Measurements from ENCODE around the gene LIX1L. TPM values are rescaled to one million over a fixed set of nuclear protein-coding genes. Genes with fewer than 3 reads are reported as not detected.
"Not testable (repeated sequence)": the region's sequence is repeated elsewhere in the genome, so short reads cannot be mapped to it uniquely, and the experiment has no call there.

LIX1L gene
- total RNA-seq, 1 experiment from 2014 or later: 35.6 TPM

- H3K4me1 ChIP-seq: peaks cover 5% of the 10 kb centered on the region; the same call in 1 of the 2 replicates
- peaks cover 10% of the 10 kb centered on the region for H3K36me3 ChIP-seq
- DNase-seq: no peak
- H3K4me3 ChIP-seq: no peak overlapping the region
- no peaks in the 10 kb centered on the region for H3K27me3 ChIP-seq
- no peak overlapping the region for H3K27ac ChIP-seq
- no peaks in the 10 kb centered on the region for H3K9me3 ChIP-seq (replicated peaks)
Measured at GRCh38 chr1:145947551-145947950, 10.3 kb downstream of the LIX1L start.

DNA sequence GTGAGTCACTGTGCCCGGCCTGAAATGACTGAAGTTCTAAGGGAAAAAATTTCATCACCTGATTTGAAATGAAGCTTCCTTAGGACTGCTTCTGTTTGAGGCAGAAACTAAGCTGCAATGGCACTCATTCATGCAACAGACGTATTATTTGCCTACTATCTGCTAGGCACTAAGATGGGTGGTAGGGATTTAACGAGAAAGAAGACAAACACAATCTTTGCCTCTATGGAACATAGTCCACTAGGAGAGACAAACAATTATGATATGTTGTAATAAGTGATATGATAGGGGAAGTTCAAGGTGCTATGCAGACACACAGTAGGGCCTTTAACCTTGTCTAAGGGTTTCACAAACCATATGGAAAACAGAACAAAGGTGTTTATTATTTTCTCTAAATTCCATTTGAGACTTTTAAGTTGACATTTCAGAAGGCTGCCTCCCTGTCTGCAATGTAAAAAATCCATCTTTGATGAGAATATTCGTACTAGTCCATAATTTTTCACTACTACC lies 11.3 kb downstream of the LIX1L start:
- no peak for DNase-seq
- H3K4me3 ChIP-seq: no peak overlapping the region
- H3K4me1 ChIP-seq: peaks cover 5% of the 10 kb centered on the region; the same call in 1 of the 2 replicates
- no peaks in the 10 kb centered on the region for H3K27me3 ChIP-seq
- H3K36me3 ChIP-seq: peaks cover 16% of the 10 kb centered on the region
- H3K9me3 ChIP-seq (replicated peaks): no peaks in the 10 kb centered on the region
- no peak overlapping the region for H3K27ac ChIP-seq

DNA sequence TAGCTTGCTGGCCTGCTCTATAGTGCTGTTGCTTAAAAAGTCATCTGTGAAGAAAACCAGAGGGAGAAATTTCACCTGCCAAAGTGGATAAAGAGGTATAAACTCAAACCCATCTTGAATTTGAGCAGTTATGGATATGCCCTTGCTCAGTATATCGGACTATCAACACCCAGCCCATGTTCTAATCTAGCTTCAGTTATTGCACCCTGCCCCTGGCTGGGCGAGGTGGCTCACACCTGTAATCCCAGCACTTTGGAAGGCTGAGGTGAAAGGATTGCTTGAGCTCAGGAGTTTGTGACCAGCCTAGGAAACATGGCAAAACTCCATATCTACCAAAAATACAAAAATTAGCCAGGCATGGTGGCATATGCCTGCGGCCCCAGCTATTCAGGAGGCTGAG lies 13.3 kb downstream of the LIX1L start:
- H3K4me3 ChIP-seq: no peak overlapping the region
- H3K27me3 ChIP-seq: no peaks in the 10 kb centered on the region
- H3K9me3 ChIP-seq (replicated peaks): no peaks in the 10 kb centered on the region
- no peaks in the 10 kb centered on the region for H3K4me1 ChIP-seq
- no peak for DNase-seq
- no peak overlapping the region for H3K27ac ChIP-seq
- H3K36me3 ChIP-seq: peaks cover 18% of the 10 kb centered on the region

DNA sequence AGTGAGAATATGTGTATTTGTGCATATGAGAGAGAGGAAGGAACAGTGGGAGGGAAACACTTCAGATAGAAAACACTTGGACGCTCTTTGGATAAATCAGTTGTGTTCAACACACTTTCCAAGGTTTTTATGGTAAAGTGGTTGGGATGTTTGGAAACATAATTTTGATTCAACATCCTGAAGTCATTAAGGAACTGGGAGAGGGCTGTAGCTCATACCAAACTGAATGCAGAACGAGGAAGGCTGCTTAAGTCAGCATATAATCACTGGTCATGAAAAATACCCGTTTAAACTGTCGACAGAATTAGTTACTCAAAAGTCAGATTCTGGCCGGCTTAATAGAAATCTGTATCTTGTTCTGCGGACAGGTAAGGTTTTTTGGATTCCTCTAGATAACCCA lies 14.9 kb downstream of the LIX1L start:
- no peak for DNase-seq
- peaks cover 18% of the 10 kb centered on the region for H3K36me3 ChIP-seq

DNA sequence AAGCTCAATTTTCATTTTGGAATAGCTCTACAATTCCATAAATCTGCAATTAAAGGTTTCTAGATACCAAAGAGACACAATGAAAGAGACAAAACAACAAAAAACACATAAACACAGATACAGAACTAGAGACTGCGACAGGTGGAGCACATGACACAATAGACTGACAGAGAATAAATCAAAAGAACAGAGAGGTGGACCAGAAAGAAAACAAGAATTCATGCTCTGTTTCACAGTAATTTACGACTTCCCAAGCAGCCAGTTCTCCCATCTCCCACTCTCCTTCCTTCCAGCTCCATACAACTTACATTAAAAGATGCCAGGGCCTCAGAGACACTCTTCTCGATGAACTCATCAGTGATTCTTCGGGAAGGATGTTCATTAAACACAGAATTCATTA lies 15.4 kb downstream of the LIX1L start:
- Histone ChIP-seq H3K27ac (no peak overlapping the region), H3K27me3 (no peaks in the 10 kb centered on the region), H3K36me3 (peaks cover 15% of the 10 kb centered on the region), H3K4me3 (no peak overlapping the region), H3K9me3 (replicated peaks) (no peaks in the 10 kb centered on the region), H3K4me1 (no peaks in the 10 kb centered on the region)
- no peak for DNase-seq

More for the DNA sequence above, 14.9 kb downstream of the LIX1L start:
- H3K27me3 ChIP-seq: no peaks in the 10 kb centered on the region
- no peaks in the 10 kb centered on the region for H3K9me3 ChIP-seq (replicated peaks)
- no peaks in the 10 kb centered on the region for H3K4me1 ChIP-seq
- H3K27ac ChIP-seq: no peak overlapping the region
- H3K4me3 ChIP-seq: no peak overlapping the region

GRCh38 chr1:145937436-145937835 lies 20.4 kb downstream of the LIX1L start:
- no peak for DNase-seq
- H3K27me3 ChIP-seq: no peaks in the 10 kb centered on the region
- H3K4me3 ChIP-seq: no peak overlapping the region
- H3K27ac ChIP-seq: no peak overlapping the region
- peaks cover 8% of the 10 kb centered on the region for H3K36me3 ChIP-seq
- H3K9me3 ChIP-seq (replicated peaks): no peaks in the 10 kb centered on the region
- 0 out of 2 replicates have a peak, but pooled peaks cover 2% of the 10 kb centered on the region for H3K4me1 ChIP-seq

- Histone ChIP-seq H3K27ac (no peak overlapping the region), H3K4me1 (0 out of 2 replicates have a peak, but pooled peaks cover 2% of the 10 kb centered on the region), H3K9me3 (replicated peaks) (no peaks in the 10 kb centered on the region), H3K27me3 (no peaks in the 10 kb centered on the region), H3K4me3 (no peak overlapping the region), H3K36me3 (peaks cover 3% of the 10 kb centered on the region)
- DNase-seq: no peak
Measured at GRCh38 chr1:145936247-145936646, 21.6 kb downstream of the LIX1L start.

- Histone ChIP-seq H3K27ac (no peak overlapping the region), H3K4me3 (no peak overlapping the region), H3K9me3 (replicated peaks) (no peaks in the 10 kb centered on the region), H3K27me3 (no peaks in the 10 kb centered on the region), H3K36me3 (peaks cover under 1% of the 10 kb centered on the region), H3K4me1 (0 out of 2 replicates have a peak, but pooled peaks cover 2% of the 10 kb centered on the region)
- DNase-seq: no peak
Measured at GRCh38 chr1:145935708-145936107, 22.1 kb downstream of the LIX1L start.

GRCh38 chr1:145932522-145933009 lies 25.3 kb downstream of the LIX1L start:
- DNase-seq; H3K9me3 ChIP-seq (replicated peaks): not testable (repeated sequence)

DNA sequence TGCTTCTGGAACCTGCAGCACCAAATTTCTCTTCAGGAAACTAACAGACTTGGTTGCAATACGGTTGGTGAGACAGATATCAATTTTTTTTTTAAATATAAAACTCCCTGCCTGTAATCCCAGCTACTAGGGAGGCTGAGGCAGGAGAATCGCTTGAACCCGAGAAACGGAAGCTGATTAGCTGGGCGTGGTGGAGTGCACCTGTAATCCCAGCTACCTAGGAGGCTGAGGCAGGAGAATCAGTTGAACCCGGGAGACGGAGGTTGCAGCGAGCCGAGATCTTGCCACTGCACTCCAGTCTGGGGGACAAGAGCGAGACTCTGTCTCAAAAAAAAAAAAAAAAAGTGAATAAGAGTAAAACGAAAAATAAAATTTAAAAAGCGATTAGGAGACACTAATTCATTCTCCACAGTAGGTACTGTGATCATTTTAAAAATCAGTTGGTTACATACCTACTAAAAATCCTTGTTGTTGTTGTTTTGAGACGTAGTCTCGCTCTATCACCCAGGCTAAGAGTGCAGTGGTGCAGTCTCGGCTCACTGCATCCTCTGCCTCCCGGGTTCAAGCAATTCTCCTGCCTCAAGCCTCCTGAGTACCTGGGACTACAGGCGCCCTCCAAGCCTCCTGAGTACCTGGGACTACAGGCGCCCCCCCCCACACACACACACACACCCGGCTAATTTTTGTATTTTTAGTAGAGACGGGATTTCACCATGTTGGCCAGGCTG lies 29.7 kb downstream of the LIX1L start:
- Histone ChIP-seq H3K27ac (peak overlapping the region; percentile 86), H3K9me3 (replicated peaks) (no peaks in the 10 kb centered on the region)

More at GRCh38 chr1:145932522-145933009, 25.3 kb downstream of the LIX1L start:
- not testable (repeated sequence) for H3K27me3 ChIP-seq, H3K4me1 ChIP-seq, H3K4me3 ChIP-seq, H3K27ac ChIP-seq, H3K36me3 ChIP-seq

DNA sequence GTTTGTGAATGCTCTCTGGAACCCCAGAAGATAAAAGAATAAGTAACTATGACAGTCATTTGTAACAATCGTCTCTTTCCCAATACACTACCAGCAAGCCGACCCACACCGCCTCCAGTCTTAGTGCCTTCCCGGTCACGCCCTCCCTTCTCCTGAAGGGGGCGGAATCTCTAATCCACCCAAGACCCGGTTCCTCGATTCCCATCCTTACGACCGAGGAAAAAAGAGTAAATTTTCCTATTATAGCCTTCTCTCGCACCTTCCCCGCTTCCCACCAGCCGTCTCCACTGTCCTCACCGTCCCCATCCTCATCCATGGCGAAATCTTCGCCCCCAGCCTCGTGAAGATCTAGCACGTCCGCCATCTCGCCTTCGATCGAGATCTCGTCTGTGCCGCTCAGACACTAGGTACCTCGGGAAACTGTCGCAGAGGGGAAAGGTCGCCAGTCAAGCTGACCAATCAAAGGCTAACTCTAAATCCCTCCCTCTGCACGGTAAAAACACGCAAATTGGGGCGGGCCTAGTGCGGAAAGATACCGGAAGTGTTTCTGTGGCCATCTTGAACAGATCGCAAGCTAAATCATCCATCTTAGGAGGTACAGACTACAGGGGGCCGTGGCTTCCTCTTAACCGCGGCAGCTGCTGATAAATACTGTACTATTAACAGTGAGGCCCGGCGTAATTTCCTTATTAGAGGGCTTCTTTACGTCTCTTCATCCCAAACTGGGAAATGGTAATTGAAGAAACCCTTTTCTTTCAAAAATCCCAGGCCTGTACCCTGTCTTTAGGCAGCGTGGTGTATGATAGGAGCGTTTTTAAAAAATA lies 30.5 kb downstream of the LIX1L start, which contains the start of gene RBM8A:
RBM8A (minus strand) TSS at position 422 of the 824 bp plus-strand sequence; CDS start at position 364, 58 bp downstream.
- peaks cover 12% of the 10 kb centered on the region for H3K36me3 ChIP-seq
- DNase-seq: peak; percentile 96 to 98

More for the DNA sequence above, 29.7 kb downstream of the LIX1L start:
- peaks cover 12% of the 10 kb centered on the region for H3K36me3 ChIP-seq
- peaks cover 8% of the 10 kb centered on the region for H3K4me1 ChIP-seq
- H3K4me3 ChIP-seq: peak overlapping the region; percentile 78
- H3K27me3 ChIP-seq: no peaks in the 10 kb centered on the region
- DNase-seq: no peak

GRCh38 chr1:145926686-145927062 lies 31.1 kb downstream of the LIX1L start:
- peak; percentile 27 to 39 for DNase-seq
- H3K4me1 ChIP-seq: peaks cover 6% of the 10 kb centered on the region

More for the DNA sequence above, 30.5 kb downstream of the LIX1L start, which contains the start of gene RBM8A:
- Histone ChIP-seq H3K4me3 (peak within 1 kb of the TSS; percentile 78), H3K4me1 (peaks cover 6% of the 10 kb centered on the region), H3K27ac (peak within 1 kb of the TSS; percentile 86), H3K27me3 (no peaks in the 10 kb centered on the region), H3K9me3 (replicated peaks) (no peaks in the 10 kb centered on the region)

GRCh38 chr1:145922266-145922665 lies 35.6 kb downstream of the LIX1L start:
- no peak overlapping the region for H3K4me3 ChIP-seq
- no peak overlapping the region for H3K27ac ChIP-seq
- no peak for DNase-seq
- H3K36me3 ChIP-seq: peaks cover 15% of the 10 kb centered on the region
- no peaks in the 10 kb centered on the region for H3K27me3 ChIP-seq
- H3K4me1 ChIP-seq: peaks cover 12% of the 10 kb centered on the region
- no peaks in the 10 kb centered on the region for H3K9me3 ChIP-seq (replicated peaks)

More at GRCh38 chr1:145926686-145927062, 31.1 kb downstream of the LIX1L start:
- no peaks in the 10 kb centered on the region for H3K27me3 ChIP-seq
- H3K4me3 ChIP-seq: peak overlapping the region; percentile 78
- no peaks in the 10 kb centered on the region for H3K9me3 ChIP-seq (replicated peaks)
- H3K27ac ChIP-seq: peak overlapping the region; percentile 86
- H3K36me3 ChIP-seq: peaks cover 12% of the 10 kb centered on the region

DNA sequence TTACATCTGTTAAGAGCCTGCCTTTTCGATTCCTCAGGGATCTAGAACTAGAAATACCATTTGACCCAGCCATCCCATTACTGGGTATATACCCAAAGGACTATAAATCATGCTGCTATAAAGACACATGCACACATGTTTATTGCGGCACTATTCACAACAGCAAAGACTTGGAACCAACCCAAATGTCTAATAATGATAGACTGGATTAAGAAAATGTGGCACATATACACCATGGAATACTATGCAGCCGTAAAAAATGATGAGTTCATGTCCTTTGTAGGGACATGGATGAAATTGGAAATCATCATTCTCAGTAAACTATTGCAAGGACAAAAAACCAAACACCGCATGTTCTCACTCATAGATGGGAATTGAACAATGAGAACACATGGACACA lies 37.5 kb downstream of the LIX1L start:
- H3K27ac ChIP-seq; DNase-seq; H3K27me3 ChIP-seq; H3K4me1 ChIP-seq; H3K9me3 ChIP-seq (replicated peaks); H3K4me3 ChIP-seq; H3K36me3 ChIP-seq: not testable (repeated sequence)

Measured in SJCRH30 (cell line).